Measurements from ENCODE around the gene TOX2. TPM values are rescaled to one million over a fixed set of nuclear protein-coding genes. Genes with fewer than 3 reads are reported as not detected.

TOX2 gene
- total RNA-seq, 1 donor from 2014 or later, result 4.8 TPM

DNA sequence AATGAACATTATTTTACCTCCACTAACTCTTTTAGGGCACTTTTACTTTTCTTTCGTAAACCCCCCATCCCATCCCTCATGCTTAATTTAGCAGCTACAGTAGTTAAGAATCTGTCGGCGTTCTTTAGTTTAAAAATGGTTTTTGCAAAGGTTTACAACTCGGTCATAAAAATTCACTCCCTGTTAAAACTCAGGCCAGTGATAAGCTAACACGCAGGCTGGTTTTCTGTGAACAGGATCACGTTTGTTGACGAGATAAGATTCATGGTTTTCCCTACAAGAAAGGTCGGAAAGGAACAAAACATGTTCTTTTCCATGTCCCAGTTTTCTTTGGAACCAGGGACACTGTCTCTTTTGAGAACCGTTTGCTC is 101.1 kb downstream of the TOX2 start:
- Mint-ChIP-seq H3K4me3 (no peak overlapping the region), H3K4me1 (peaks cover 9% of the 10 kb centered on the region), H3K36me3 (ENCODE audit: low read depth) (no peaks in the 10 kb centered on the region), H3K27me3 (peaks cover 2% of the 10 kb centered on the region), H3K9me3 (no peaks in the 10 kb centered on the region), H3K27ac (no peak overlapping the region)
- intact Hi-C loops (cut with micrococcal nuclease), result no loop called here
- ChIA-PET POLR2A (no interaction called here), CTCF (no interaction called here)
- TF ChIP-seq, protein P1, sequence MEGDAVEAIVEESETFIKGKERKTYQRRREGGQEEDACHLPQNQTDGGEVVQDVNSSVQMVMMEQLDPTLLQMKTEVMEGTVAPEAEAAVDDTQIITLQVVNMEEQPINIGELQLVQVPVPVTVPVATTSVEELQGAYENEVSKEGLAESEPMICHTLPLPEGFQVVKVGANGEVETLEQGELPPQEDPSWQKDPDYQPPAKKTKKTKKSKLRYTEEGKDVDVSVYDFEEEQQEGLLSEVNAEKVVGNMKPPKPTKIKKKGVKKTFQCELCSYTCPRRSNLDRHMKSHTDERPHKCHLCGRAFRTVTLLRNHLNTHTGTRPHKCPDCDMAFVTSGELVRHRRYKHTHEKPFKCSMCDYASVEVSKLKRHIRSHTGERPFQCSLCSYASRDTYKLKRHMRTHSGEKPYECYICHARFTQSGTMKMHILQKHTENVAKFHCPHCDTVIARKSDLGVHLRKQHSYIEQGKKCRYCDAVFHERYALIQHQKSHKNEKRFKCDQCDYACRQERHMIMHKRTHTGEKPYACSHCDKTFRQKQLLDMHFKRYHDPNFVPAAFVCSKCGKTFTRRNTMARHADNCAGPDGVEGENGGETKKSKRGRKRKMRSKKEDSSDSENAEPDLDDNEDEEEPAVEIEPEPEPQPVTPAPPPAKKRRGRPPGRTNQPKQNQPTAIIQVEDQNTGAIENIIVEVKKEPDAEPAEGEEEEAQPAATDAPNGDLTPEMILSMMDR (IDR thresholded peaks at IDR 0.05), result no peak
- ATAC-seq (ENCODE audit: low read depth), result no peak
- no peak for DNase-seq

DNA sequence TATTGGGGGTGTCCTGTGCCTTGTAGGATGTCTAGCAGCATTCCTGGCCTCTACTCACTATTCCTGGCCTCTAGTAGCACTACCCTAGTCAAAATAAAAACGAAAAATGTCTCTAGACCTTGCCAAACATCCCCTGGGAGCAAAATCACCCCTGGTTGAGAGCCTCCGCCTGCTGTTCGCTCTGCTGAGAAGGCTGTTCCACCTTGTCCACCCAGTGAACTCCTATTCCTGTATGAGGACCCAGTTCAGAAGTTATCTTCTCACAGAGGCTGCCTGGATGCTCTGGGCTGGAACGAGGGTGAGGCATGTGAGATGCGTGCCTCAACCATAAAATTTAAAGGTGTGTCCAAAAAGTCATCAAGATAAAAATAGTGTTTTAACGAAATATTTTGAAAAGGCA is 101.9 kb downstream of the TOX2 start:
- Mint-ChIP-seq H3K4me1 (peaks cover 9% of the 10 kb centered on the region), H3K4me3 (no peak overlapping the region), H3K27ac (no peak overlapping the region), H3K9me3 (no peaks in the 10 kb centered on the region), H3K27me3 (peaks cover 2% of the 10 kb centered on the region), H3K36me3 (ENCODE audit: low read depth) (no peaks in the 10 kb centered on the region)
- DNase-seq, result no peak
- intact Hi-C loops (cut with micrococcal nuclease), result no loop called here
- no peak for ATAC-seq (ENCODE audit: low read depth)
- POLR2A ChIA-PET, result no interaction called here
- TF ChIP-seq, protein P1 (IDR thresholded peaks at IDR 0.05), result no peak
- CTCF ChIA-PET, result interaction anchor here (0.6 kb wide), 1 partner anchor 9 kb away, joined by 3 read pairs; no protein-coding TSS in a partner anchor

DNA sequence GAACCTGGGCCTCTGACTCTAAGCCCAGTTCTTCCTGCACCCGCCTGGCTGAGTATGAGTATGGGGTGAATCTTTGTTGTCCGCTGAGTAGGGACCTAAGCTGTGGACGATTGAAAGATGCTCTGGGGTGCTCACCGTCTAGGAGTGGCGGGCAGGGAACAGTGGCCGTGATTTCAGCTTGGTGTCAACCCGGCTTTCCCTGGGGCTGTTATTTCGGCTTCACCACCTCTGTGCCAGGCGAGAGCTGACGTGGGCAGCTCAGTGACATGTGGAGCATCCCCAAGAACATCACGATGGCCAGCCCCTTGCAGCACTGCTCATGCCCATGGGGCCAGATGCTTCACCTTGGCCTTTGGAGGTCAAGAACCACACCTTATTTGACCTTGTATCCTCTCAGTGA is 102.6 kb downstream of the TOX2 start:
- ChIA-PET CTCF (interaction anchor here (0.6 kb wide), 1 partner anchor 8 kb away, joined by 3 read pairs; no protein-coding TSS in a partner anchor), POLR2A (no interaction called here)
- peaks cover 2% of the 10 kb centered on the region for H3K27me3 Mint-ChIP-seq
- ATAC-seq (ENCODE audit: low read depth) (no peak), DNase-seq (no peak)
- H3K27ac Mint-ChIP-seq, result no peak overlapping the region
- intact Hi-C loops (cut with micrococcal nuclease), result no loop called here
- H3K36me3 Mint-ChIP-seq (ENCODE audit: low read depth), result no peaks in the 10 kb centered on the region
- H3K4me3 Mint-ChIP-seq, result no peak overlapping the region
- H3K9me3 Mint-ChIP-seq, result no peaks in the 10 kb centered on the region
- TF ChIP-seq, protein P1 (IDR thresholded peaks at IDR 0.05), result no peak
- H3K4me1 Mint-ChIP-seq, result peaks cover 9% of the 10 kb centered on the region

DNA sequence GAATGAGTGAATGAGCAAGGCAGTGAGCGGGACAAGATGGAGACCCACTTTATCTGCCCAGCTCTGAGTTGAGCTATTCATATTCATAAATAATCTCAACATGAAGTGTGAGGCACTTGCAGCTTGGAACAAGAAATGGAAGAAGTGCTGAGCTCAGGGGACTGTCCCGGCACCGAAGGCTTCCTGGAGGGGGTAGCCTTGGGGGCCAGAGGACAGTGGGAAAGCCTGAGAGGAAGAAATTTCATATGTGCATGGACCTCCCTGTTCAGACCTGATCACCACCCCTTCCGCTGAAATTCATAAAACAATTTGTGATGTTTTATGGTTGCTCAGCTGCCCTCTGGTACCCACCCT is 103.2 kb downstream of the TOX2 start:
- no peaks in the 10 kb centered on the region for H3K36me3 Mint-ChIP-seq (ENCODE audit: low read depth)
- H3K9me3 Mint-ChIP-seq, result no peaks in the 10 kb centered on the region
- POLR2A ChIA-PET, result interaction anchor here (1.6 kb wide), 1 partner anchor 75 kb away, joined by 3 read pairs; no protein-coding TSS in a partner anchor
- DNase-seq, result no peak
- no peak overlapping the region for H3K27ac Mint-ChIP-seq
- intact Hi-C loops (cut with micrococcal nuclease), result no loop called here
- ATAC-seq (ENCODE audit: low read depth), result no peak
- H3K27me3 Mint-ChIP-seq, result peaks cover 2% of the 10 kb centered on the region
- CTCF ChIA-PET, result no interaction called here
- H3K4me1 Mint-ChIP-seq, result peaks cover 9% of the 10 kb centered on the region
- TF ChIP-seq, protein P1 (IDR thresholded peaks at IDR 0.05), result no peak
- no peak overlapping the region for H3K4me3 Mint-ChIP-seq

DNA sequence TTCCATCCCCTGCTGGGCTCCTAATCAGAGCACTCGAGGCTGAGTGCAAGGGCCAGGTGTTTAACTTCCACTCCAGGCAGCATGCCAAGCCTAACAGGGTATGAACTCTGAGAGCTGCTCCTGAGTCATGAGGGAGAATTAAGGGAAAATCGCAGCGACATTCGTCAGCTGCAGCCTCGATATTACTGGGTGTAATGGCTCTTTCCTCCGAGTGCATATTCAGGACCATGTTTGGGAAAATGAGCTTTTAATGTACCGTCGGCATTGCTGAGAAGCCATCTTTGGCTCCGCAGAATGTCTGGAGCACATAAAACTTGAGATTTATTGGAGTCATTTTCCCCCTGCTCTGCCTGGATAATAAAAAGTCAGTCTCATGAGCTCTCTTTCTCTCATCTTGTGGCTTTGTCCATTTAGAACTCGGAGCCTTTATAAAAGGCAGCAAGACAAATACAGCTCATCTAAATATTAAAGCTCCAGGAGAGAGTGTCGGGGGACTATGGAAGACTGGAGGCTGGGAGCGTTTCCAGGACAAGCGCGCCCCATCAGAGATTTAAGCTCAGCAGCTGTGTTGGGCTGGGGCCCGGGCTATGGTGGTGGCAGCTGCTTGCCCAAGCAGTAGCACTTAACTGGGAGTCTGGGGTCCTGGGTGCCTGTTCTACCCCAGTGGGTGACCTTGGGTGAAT is 103.7 kb downstream of the TOX2 start:
- no peak overlapping the region for H3K27ac Mint-ChIP-seq
- H3K36me3 Mint-ChIP-seq (ENCODE audit: low read depth), result no peaks in the 10 kb centered on the region
- no peak for ATAC-seq (ENCODE audit: low read depth)
- ChIA-PET POLR2A (interaction anchor here (1.6 kb wide), 1 partner anchor 76 kb away, joined by 3 read pairs; no protein-coding TSS in a partner anchor), CTCF (no interaction called here)
- no peak for DNase-seq
- intact Hi-C loops (cut with micrococcal nuclease), result no loop called here
- peaks cover 9% of the 10 kb centered on the region for H3K4me1 Mint-ChIP-seq
- no peak overlapping the region for H3K4me3 Mint-ChIP-seq
- TF ChIP-seq, protein P1 (IDR thresholded peaks at IDR 0.05), result no peak
- peaks cover 2% of the 10 kb centered on the region for H3K27me3 Mint-ChIP-seq
- H3K9me3 Mint-ChIP-seq, result no peaks in the 10 kb centered on the region
